KOPT-K1 (cell line): ENCODE data around the gene CDH26.
"Not testable (repeated sequence)": the region's sequence is repeated elsewhere in the genome, so short reads cannot be mapped to it uniquely, and the experiment has no call there.

Experiments used
- H3K27ac ChIP-seq: fragments of 200-600 bp; sonication (generic); 2 replicates; pipeline ENCODE4 v1.5.1; 2016; ENCODE audit warnings: antibody characterized with exemption, mild to moderate bottlenecking, low read depth, low read length; ENCODE audit not compliant: poor library complexity, severe bottlenecking
- H3K36me3 ChIP-seq: fragments of 200-600 bp; sonication (generic); 2 replicates; pipeline ENCODE4 v1.5.1; 2017; ENCODE audit warnings: antibody characterized with exemption, mild to moderate bottlenecking, low read length, moderate library complexity; ENCODE audit not compliant: insufficient read depth
- H3K9me3 ChIP-seq: fragments of 200-600 bp; sonication (generic); 2 replicates; pipeline ENCODE4 v1.5.1; 2017; ENCODE audit warnings: antibody characterized with exemption, low read length, mild to moderate bottlenecking; ENCODE audit not compliant: insufficient read depth, poor library complexity, severe bottlenecking

CDH26 gene

DNA sequence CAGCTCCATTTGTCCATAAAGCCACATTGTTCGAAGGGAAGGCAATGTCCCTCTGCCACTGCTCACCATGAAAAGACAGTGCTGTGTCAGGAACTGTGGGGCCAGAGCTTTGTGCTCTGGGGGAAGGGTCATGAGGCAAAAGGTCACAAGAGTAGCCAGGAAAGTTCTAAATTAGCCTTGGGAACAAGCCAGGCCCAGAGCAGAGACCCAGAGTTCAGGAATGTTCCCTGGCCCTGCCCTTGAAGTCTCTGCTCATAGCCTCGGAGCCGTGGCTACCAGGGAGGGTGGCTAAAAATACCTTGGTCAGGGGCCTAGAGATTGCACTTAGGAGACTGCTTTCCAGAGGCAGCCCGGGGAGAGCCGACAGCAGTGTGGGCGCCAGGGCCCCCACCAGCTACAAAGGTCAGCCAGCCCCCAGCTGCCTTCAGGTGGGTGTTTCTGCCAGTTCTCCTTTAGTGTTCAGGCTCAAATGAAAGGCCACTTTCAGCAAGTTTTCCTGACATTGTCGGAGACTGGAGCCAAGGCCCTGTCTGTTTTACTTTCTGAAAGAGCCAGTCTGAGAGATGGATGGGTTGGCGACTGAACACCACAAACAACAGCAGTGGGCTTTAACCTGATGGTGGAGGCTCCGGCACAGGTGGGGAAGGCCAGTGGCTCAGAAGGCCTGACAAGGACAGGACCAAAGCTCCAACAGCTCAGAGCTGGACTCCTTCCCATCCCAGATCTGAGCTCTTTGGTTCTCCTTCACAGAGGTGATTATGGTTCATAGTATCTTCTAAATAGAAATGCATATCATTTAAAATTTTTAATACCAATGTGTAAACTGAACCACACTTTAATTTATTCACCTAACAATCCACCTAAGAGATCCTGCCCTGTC lies 76.2 kb downstream of the CDH26 start:
- H3K36me3 ChIP-seq: no peaks in the 10 kb centered on the region
- H3K9me3 ChIP-seq: peaks cover 4% of the 10 kb centered on the region
- H3K27ac ChIP-seq: no peak overlapping the region

DNA sequence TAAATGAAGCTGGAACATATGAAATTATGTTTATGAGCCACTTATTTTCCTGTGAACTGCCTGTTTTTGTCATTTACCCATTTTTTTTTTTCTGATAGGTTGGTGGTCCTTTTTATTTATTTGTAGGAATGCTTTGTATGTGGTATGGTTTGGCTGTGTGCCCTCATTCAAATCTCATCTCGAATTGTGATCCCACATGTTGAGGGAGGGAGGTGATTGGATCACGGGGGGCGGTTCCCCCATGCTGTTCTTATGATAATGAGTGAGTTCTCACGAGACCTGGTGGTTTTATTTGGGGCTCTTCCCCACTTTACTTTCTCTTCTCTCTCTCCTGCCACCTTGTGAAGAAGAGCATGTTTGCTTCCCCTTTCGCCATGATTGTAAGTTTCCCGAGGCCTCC lies 77.3 kb downstream of the CDH26 start:
- Histone ChIP-seq H3K27ac (no peak overlapping the region), H3K36me3 (no peaks in the 10 kb centered on the region), H3K9me3 (peaks cover 4% of the 10 kb centered on the region)

DNA sequence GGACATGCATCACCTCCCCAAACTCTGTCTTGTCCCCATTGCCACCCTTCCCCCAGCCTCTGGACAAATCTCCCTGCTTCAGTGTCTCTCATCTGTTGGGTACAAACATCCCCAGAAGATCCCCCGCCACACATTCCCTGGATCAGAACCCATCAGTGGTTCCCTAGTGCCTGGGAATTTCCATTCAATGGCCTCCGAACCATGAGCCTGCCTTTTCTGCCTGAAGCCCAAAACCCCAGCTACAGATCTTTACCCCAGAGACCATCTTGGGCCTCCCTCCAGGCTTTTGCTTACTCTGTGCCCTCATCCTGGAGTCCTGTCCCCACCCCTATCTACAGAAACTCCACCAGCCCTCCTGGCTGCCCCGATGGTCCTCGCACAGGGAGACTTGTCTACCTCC lies 78.1 kb downstream of the CDH26 start:
- no peak overlapping the region for H3K27ac ChIP-seq
- peaks cover 4% of the 10 kb centered on the region for H3K9me3 ChIP-seq
- no peaks in the 10 kb centered on the region for H3K36me3 ChIP-seq

DNA sequence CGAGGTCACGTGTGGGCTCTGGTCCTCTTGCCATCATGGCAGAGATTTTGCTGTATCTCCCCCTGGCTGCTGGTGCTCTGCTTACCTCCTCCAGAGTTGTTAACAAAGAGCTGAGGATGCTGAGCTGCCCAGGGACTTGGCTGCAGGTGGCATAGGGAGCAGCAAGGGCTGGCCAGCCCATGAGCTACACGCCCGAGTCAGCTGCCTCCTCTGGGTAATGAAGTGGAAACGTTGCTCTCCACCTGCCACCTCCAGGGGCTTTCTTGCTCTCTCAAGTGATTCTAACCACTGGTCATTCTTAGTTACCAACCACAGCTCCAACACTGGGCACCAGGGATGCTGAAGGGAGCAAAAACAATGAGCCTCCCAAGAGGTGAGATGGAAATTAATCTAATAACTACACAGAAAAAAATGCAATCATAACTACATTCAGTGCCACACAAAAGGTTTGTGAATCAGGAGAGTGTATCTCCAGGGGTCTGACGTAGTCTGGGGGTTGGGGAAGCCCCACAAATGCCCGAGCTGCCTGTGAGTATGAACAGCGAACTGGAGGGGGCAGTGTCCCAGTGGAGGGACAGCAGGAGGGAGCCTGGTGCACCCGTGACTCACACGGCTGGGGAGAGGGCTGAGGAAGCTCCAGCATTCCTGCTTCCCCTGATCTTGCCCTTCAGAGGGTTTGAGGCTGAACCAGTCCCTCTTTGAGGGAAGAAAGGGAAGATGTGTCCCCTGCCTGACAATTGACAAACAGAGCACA lies 78.7 kb downstream of the CDH26 start:
- no peaks in the 10 kb centered on the region for H3K36me3 ChIP-seq
- H3K27ac ChIP-seq: no peak overlapping the region
- H3K9me3 ChIP-seq: peaks cover 4% of the 10 kb centered on the region

DNA sequence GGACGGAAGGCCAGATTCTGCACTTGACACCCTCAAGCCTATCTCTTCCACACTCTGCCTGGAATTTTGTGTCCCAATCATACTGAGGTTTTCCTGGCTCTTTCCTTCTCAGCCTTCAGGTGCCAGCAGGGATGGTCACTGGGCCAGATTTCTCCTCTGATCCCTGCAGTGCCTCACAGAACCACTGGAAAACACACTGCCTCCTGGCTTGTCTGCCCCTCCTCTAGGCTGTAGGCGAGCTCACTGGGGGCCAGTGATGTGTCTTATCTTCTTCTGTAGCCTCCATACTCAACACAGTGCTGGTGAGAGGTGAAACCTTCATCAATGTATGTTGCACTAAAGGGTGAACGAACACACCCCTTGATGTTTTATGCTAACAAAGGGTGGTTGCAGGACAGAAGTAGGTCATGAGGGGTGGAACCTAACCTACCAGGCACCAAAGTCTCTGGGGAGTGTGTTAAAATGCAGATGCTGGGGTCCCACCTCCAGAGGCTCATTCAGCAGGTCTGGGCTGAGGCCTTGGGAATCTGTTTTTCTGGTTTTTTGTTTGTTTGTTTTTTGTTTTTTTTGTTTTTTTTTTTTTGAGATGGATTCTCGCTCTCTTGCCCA lies 80.3 kb downstream of the CDH26 start:
- no peak overlapping the region for H3K27ac ChIP-seq
- H3K9me3 ChIP-seq: peaks cover 4% of the 10 kb centered on the region
- H3K36me3 ChIP-seq: no peaks in the 10 kb centered on the region

DNA sequence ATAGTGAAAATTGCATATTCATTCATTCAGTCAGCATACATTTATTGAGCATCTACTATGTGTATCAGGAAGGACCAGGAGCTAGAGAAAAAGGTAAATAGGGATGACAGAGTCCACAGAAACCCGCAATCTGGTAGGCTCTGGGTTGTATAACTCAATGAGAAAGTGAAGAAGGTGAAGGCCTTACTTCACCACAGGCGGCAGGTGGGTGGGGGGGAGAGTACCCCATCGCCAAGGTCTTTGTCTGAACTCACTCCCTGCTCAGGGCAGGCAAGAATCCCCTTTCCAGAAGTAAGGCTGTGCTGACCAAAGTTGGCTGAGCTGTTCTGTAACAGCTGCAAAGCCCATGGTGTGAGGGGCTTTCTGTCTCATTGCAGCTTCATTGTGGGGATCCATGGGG lies 81.3 kb downstream of the CDH26 start:
- H3K9me3 ChIP-seq: peaks cover 4% of the 10 kb centered on the region
- no peak overlapping the region for H3K27ac ChIP-seq

DNA sequence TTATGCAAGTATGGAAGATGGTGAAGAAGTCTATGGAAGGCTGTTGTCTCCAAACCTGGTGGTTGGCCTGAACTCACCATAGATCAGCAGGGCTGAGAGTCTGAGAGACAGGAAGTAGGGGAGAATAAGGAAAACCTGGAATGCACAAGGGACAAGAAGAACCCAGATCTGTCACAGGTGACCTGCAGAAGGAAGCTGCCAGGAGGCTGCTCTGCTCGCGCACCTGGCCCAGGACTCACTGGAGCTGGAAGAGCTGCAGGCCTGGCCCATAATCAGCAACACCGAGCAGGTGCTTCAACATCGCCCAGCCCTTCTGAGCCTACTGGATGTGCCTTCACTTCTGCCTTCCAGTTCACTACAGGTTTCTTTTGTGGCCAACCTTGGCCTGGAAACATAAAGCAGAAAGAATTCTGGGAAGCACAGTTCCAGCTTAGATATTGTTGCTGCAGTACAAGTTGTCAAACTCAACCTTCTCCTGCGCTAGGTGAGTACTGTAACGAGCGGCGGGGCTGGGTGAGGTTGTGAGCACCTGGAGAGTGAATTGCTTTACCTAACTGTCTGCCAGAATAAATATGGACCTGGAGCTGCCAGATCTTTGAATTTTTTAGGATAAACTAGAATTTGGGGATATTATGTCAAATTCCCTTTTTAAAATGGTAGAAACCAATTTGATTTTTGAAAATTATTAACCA lies 82.4 kb downstream of the CDH26 start:
- Histone ChIP-seq H3K36me3 (no peaks in the 10 kb centered on the region), H3K27ac (no peak overlapping the region), H3K9me3 (peaks cover under 1% of the 10 kb centered on the region)

More for the DNA sequence above, 81.3 kb downstream of the CDH26 start:
- H3K36me3 ChIP-seq: no peaks in the 10 kb centered on the region

DNA sequence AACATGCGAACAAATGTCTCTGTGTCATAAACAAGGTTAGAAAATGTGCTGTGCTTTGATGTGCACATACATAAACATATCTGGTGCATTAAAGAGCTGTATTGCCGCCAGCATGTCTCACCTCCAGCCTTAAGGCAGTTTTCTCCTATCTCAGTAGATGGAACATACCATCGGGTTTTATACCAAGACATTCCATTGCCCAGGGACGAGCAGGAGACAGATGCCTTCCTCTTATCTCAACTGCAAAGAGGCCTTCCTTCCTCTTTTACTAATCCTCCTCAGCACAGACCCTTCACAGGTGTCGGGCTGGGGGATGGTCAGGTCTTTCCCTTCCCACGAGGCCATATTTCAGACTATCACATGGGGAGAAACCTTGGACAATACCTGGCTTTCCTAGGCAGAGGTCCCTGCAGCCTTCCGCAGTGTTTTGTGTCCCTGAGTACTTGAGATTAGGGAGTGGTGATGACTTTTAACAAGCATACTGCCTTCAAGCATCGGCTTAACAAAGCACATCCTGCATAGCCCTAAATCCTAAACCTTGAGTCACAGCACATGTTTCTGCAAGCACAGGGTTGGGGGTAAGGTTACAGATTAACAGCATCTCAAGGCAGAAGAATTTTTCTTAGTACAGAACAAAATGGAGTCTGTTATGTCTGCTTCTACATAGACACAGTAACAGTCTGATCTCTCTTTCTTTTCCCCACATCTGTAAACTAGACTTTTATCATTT lies 83.4 kb downstream of the CDH26 start:
- H3K36me3 ChIP-seq, H3K27ac ChIP-seq, H3K9me3 ChIP-seq: not testable (repeated sequence)

DNA sequence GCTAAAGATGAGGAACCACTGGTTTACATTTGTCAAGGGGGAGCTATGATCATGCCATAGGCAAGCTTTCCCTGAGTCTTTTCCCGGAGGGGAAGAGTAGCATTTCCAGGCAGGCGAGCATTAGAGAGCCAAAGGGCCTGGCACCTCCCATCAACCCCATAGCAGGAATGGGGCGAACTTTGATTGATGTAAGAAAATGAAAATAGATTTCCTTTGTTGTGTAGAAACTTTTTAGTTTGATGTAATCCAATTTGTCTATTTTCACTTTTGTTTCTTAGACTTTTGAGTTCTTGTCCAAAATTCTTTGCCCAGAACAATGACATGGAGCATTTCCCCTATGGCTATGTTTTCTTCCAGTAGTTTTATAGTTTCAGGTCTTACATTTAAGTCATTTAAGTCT lies 85.2 kb downstream of the CDH26 start:
- H3K36me3 ChIP-seq: no peaks in the 10 kb centered on the region
- no peaks in the 10 kb centered on the region for H3K9me3 ChIP-seq
- no peak overlapping the region for H3K27ac ChIP-seq

DNA sequence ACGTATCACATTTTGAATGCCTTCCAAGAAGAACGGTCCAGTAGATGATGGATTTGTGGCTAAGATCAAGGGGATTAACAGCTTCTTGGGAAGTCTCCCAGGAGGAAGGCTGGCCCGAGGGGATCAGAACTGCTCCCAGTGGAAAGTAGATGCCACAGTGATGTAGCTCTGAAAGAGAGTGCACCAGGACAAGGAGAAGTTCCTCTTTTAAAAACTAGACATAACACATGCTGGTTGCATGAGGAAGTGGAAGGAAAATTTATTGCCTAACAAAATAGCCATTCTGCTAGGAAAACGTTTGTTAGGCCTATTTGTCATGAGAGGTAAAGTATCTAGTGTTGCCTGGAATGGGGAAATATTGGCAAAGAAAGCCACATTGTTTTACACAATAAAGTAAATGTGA lies 87.8 kb downstream of the CDH26 start:
- H3K36me3 ChIP-seq: no peaks in the 10 kb centered on the region
- H3K9me3 ChIP-seq: no peaks in the 10 kb centered on the region
- H3K27ac ChIP-seq: no peak overlapping the region

DNA sequence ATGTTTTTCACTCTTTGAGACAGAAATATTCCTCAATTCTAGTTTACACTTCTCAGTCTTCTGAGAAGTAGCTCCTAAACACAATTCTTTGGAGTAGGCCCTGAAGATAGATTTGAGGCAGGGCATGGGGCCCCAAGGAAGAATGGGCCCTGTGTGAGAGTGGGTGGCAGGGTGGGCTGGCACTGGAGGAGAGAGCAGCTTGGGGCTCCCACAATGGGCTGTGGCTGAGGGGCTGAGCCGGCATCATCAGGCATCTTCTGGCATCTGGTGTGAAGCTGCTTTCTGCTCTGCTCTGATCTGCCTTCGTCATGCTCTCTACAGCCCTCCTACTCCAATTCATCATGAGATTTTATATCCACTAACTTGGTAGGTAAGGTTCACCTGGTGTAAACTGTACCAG lies 88.2 kb downstream of the CDH26 start:
- Histone ChIP-seq H3K27ac (no peak overlapping the region), H3K9me3 (no peaks in the 10 kb centered on the region)

DNA sequence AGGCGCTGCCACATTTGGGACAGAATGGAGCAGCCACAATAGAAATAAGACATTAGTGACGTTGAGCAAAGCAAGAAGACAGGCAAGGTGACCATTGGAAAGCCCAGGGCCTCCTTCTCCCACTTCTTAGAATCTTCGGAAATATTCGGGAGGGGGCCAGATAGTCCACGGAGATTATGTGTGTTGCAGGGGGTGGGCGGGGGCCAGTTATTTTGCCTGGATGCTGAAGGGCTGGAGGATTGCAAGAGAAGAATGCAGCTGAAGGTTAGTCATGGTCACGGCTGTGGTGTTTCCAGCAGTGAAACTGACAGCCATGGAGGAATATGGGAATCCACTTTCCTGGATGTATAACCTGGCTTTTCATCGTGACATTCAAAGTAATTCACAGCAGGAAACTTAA lies 88.6 kb downstream of the CDH26 start:
- no peak overlapping the region for H3K27ac ChIP-seq
- no peaks in the 10 kb centered on the region for H3K9me3 ChIP-seq
- no peaks in the 10 kb centered on the region for H3K36me3 ChIP-seq

More for the DNA sequence above, 88.2 kb downstream of the CDH26 start:
- no peaks in the 10 kb centered on the region for H3K36me3 ChIP-seq

DNA sequence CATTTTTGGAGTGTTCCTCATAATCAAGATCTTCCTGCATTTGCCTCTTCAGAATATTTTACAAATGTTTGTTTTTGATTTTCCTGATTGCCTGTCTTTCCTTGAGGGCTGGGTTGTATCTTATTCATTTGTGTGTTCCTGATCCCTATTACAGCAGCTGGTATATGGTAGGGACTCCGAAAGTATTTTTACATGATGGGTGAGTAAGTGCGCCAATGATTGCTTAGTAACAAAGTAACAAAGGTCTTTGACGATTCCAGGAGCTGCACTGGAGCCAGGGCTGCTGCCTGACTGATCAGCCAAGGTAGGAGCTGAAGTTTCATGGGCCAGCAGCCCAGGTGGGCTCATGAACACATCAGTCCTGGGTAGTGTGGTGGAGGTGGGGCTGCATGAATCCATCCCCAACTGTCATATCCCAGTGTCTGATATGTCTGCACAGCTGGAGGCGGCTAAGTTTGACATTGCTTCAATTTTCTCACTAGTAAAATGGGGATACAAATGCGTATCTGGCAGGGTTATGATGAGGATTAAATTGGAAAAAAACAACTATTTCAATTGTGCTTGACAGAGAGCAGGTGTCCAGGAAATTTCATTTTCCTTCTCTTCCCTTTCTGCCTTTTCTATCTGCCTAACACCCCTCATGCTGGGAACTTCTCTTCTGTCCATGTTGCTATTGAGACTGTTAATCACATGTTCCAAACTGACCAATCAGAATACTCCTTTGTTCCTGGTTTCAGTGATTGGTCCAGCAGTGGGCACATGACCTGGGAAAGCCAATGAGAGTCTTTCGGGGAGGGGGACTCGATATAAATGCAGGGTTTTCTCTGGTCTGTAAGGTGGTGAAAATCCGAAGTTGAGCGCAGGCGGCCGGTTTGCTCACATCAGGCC lies 90.7 kb downstream of the CDH26 start:
- H3K36me3 ChIP-seq: no peaks in the 10 kb centered on the region
- no peak overlapping the region for H3K27ac ChIP-seq
- no peaks in the 10 kb centered on the region for H3K9me3 ChIP-seq

DNA sequence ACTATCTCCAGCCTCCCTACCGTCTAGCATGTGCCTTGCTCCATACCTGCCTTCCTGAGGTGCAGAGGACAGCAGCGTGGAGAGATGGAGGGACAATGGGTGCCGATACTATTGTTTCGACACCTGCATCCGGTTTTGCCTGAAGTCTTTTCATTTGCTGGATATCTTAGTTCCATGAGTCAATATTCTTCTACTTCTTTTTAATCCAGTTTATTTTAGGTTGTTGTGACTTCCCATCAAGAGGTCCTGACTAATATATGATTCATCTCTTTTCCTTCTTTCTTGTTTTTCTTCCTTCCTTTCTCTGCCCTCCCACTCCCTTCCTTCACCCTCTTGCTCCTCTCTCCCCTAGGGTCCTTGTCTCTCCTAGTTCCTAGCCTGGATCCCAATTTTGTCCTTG lies 91.4 kb downstream of the CDH26 start:
- Histone ChIP-seq H3K27ac (no peak overlapping the region), H3K36me3 (no peaks in the 10 kb centered on the region), H3K9me3 (no peaks in the 10 kb centered on the region)
